ENCODE measurements around the gene SLC18B1. TPM values are rescaled to one million over a fixed set of nuclear protein-coding genes. Genes with fewer than 3 reads are reported as not detected.
"Not testable (repeated sequence)": the region's sequence is repeated elsewhere in the genome, so short reads cannot be mapped to it uniquely, and the experiment has no call there.

Gene SLC18B1
- total RNA-seq, 1 donor from 2014 or later: 21.1 TPM

DNA sequence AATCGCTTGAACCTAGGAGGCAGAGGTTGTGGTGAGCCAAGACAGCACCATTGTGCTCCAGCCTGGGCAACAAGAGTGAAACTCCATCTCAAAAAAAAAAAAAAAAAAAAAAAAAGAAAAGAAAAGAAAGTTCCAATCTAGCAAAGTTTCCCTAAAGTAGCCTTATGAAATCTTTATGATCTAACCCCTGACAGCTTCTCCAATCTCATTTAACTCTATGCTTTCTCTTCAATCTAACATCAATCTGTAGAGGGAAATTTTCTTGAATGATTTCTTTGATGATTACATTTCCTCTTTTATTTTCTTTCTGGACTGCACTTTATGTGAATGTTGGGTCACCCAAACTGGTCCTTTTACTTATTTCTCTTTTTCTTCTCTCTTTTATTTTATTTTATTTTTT, 2.2 kb upstream of the SLC18B1 start:
- no peak for DNase-seq (ENCODE audit: extremely low read depth, low read depth, low spot score)

DNA sequence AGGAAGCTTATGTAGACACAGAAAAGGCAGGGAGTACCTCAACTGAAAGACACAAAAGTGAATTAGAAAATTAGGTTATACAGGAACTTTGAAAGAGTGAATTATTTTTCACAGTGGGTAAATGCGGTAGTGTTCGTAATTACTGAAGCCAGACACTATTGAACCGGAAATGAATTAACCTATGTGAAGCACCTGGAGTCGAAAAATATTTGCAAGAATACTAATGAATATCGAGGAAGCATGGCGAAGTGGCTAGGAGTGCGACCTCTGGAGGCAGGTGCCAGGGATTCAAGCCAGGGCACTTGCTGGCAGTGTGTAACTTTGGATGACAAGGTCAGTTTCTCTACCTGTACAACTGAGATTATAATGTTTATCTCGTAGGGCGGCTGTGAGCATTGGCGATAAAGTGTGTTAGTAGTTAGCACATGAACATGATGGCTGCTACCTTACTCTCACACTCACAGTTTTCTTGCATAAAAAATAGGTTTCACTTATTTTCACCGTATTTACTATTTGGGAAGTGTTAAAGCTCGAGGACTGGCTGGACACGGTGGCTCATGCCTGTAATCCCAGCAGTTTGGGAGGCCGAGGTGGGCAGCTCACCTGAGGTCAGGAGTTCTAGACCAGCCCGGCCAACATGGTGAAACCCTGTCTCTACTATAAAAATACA, 567 bp upstream of the SLC18B1 start:
- no peak for DNase-seq (ENCODE audit: extremely low read depth, low read depth, low spot score)

DNA sequence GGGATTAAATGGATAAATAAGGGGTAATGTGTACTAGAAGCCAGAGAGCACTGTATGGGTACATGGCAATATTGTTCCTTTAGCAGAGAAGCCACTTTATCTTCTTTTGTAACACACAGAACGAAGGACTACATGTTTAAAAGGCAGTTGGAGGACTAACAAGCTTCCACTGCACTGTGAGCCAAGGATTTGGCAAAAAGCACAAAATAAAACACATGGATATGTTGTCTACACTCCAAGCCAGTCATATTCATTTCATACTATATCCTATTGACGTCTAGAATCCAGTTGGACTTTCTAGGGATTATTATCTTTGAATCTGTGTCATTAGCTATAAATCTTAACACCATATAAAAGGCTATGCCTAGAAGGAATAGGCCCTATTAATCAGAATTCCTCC, 3.0 kb downstream of the SLC18B1 start:
- DNase-seq (ENCODE audit: extremely low read depth, low read depth, low spot score): no peak

DNA sequence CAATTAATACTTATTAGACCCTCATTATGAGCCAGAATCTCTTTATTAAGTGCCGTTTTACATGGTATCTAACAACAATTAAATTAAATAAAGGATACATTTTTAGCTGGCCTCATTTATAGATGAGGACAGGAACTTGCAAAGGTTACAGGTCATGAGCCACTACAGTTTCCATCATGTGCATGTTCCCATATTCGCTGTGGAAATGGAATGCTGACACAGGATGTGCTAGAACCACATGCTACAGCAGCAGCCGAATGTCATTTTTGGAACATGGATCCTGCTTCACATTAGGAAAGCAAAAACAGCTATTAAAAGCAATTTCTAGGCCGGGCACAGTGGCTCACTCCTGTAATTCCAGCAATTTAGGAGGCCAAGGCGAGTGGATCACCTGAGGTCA, 5.9 kb downstream of the SLC18B1 start:
- no peak for DNase-seq (ENCODE audit: extremely low read depth, low read depth, low spot score)

DNA sequence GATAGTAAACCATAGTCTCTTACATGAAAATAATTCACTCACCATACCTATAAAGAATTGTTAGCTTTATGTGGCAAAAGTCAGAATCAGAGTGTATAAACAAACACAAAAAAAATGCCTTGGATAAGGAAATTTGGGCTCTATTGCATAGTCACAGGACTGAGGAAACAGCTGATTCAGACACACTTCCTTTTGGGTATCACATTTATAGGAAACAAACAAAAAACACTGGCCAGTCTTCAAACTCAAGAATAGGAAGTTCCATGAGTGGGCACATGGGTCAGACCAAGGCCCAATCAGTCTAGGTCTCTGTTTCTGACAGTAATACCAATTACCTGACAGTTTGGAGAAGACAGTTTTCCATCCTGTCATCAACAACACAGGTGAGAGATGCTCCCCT, 8.0 kb downstream of the SLC18B1 start:
- no peak for DNase-seq (ENCODE audit: extremely low read depth, low read depth, low spot score)

DNA sequence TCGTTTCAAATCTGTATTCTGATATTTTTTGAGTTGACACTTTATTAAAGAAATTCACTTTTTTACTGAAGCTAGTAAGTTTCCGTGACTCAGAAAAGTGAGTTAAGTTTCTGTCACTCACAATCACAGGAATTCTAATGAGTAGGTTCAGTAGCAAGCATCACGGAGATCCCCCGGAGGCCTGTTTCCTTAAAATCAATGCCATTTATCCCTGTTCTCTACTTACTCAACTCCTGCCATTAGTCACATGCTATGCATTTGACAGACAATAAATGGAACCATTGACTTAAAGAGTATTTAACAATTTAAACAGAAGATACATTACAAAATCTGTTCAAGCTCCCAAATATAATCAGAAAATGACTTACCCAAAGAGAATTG, 9.1 kb downstream of the SLC18B1 start:
- no peak for DNase-seq (ENCODE audit: extremely low read depth, low read depth, low spot score)

DNA sequence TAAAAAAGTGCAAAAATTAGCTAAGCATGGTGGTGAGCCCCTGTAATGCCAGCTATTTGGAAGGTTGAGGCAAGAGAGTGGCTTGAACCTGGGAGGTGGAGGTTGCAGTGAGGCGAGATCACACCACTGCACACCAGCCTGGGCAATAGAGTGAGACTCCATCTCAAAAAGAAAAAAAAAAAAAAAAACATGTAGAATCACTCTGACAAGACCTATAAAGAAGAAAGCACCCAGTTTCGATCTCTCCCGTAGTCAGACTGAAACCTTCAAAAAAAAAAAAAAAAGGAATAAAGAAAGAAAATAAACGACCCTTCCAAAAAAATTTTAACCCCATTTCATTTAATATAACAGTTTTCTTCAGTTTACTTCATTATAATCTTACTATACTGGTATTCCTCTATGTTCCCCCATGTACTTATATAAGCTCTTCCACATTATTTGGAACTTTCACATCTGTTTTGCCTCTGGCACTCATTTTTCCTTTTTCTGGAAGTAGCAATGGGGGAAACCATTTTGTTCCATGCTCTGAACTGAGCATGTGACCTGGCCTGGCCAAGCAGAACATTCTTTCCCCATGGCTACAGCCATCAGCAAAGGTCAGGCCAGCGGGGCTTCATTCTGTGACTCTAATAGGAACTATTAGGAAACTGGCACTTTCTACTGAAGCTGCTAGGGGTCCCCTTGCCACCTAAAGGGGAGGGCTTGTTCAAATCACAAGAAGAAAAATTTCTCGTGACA, 9.6 kb downstream of the SLC18B1 start:
- DNase-seq (ENCODE audit: extremely low read depth, low read depth, low spot score): no peak

DNA sequence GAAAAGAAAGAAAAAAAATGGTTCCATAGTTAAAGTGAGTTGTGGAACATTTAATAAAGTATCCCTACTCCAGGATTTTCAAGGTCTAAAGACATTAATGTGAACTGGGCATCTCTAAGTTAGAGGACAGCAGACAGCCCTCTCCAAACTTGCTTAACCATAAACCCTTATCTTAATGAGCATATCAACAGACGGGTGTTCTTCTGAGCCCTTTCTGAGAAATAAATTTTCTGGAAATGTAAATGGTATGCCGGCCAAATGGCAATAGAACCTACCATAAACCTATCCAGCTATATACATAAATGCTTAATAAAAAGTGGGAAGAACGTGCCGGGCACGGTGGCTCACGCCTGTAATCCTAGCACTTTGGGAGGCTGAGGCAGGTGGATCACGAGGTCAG, 12.5 kb downstream of the SLC18B1 start:
- no peak for DNase-seq (ENCODE audit: extremely low read depth, low read depth, low spot score)

DNA sequence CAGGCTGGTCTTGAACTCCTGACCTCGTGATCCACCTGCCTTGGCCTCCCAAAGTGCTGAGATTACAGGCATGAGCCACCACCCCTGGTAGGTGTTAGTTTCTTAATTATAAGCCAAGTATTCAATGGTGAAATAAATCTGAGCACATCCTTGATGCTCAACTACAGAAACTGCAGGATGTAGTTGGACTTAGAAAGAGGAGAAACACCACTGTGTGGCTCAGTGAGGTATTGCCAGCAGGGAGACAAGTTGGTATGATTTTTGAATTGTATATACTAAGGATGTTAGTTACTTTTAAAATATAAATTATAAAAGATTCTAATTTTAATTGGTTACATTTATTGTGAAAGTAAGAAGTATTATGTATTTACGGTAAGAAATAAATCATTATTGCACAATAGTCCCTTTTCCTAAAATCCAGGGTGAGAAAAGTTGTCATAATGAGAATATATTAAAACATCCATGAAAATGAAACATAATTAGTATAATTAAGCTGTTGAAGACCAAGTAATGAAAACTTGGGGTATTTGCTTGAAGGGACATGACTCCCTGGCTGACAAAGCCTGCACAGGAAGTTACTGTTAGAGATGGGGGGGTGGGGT, 17.6 kb downstream of the SLC18B1 start:
- DNase-seq (ENCODE audit: extremely low read depth, low read depth, low spot score): no peak

DNA sequence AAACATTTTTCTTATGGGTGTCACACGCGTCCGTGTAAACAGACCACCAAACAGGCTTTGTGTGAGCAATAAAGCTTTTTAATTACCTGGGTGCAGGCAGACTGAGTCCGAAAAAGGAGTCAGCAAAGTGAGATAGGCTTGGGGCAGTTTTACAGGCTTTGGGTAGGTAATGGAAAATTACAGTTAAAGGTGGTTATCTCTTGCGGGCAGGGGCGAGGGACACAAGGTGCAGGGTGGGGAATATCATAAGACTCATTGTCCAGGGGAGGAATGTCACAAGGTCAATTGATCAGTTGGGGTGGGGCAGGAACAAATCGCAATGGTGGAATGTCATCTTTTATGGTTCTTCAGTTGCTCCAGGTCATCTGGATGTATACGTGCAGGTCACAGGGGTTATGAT, 20.6 kb downstream of the SLC18B1 start:
- not testable (repeated sequence) for DNase-seq (ENCODE audit: extremely low read depth, low read depth, low spot score)

DNA sequence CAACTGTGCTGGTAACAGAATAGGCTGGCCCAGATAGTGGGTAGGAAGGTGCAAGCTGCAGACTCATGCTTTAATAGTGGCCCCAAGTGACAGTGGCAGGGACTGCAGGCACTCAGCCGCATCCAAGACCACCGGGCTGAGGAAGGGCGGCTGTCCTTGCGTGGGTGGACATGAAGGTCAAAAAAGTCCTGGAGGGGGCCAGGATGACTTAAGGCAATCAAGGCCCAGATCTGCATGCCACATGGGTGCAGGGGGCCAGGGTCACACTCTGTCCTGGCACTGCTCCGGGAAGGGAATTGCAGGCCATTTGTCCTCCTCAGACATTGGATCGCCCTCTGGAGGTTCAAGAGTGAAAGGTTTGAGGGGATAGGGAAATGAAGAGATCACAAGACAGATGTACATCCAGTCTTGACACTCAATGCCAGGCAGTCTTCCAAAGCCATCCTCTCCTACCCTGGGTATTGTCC, 30.4 kb downstream of the SLC18B1 start:
- no peak for DNase-seq (ENCODE audit: extremely low read depth, low read depth, low spot score)

DNA sequence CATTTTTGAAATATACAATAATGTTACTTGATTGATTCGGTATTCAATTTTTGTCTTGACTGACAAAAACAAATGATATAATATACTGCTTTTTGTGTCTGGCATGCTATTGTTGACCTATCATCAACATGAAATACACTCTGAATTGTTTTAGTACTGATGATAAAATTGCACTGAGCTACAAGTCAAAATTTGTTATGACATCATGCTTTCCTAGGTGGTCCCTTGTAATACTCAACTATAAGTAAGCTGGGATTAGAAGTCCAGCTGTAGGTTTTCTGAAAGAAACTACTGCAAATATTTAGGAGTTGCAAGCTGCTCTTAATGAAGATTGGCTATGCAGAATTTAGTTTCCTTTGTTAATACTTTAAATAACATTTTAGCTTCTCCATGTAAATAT, 32.9 kb downstream of the SLC18B1 start:
- no peak for DNase-seq (ENCODE audit: extremely low read depth, low read depth, low spot score)

DNA sequence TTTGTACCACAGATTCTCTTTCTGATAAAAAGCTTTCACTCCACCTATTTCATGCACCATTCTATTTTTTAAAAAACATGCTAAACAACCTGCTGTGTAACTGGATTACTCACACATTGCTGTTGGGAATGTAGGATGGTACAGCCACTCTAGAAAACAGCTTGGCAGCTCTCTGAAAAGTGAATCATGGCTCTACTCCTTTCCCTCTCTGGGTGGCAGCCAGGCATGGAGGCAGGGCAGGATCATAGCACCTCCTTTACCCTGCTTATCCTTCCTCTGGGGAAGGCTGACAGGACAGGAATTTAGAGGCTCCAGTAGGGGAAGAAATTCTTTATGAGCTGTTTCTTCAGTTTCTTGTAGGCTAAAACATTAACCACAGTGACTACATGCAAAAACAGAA, 34.1 kb downstream of the SLC18B1 start:
- DNase-seq (ENCODE audit: extremely low read depth, low read depth, low spot score): no peak

DNA sequence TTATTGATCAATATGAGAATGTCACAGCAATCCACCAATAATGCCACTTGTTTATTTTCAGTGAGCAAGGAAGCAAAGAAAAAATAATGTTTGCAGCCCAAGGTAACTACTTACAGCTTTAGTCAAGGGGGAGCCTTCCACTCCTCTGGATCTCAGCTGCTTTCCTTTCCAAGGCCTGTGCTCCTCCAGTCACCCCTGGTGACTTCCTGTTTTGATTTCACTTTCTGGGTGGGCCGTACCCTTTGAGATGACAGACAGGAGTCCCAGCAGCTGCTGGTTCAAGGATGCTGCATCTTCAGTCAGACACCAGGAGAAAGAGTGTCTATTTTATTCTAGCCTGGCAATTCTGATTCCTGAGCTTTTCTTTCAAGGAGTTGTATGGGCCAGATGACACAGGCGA, 35.2 kb downstream of the SLC18B1 start:
- DNase-seq (ENCODE audit: extremely low read depth, low read depth, low spot score): no peak

DNA sequence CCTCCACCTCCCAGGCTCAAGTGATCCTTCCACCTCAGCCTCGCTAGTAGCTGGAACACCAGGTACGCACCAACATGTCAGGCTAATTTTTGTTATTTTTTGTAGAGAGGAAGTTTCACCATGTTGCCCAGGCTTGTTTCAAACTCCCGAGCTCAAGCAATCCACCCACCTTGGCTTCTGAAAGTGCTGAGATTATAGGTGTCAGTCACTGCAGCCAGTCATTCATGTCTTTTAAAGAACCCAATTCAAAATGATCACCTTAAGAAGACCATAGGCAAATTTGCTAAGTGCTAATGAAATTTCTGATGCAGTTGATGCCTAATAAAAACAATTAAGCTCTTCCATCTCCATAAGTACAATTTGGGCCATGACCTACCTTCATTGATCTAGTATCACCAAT, 38.2 kb downstream of the SLC18B1 start:
- DNase-seq (ENCODE audit: extremely low read depth, low read depth, low spot score): no peak

DNA sequence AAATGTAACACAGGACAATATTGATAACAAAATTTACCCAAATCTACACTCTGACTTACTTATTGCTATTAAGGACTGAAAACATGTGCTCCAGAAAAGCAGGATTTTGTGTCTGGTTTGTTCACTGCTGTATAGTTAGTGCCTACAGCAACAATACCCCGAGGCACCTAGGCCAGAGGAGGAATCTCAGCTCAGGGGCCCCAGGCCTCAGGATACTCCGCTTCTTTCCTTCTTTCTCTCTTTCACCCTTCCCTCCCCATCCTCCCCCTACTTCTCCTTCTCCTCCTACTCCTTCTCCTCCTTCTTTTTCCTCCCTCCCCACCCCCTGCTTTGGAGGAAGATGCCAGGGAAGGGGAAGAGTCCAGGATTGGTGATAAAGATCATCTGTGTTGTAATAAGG, 39.7 kb downstream of the SLC18B1 start:
- DNase-seq (ENCODE audit: extremely low read depth, low read depth, low spot score): no peak

DNA sequence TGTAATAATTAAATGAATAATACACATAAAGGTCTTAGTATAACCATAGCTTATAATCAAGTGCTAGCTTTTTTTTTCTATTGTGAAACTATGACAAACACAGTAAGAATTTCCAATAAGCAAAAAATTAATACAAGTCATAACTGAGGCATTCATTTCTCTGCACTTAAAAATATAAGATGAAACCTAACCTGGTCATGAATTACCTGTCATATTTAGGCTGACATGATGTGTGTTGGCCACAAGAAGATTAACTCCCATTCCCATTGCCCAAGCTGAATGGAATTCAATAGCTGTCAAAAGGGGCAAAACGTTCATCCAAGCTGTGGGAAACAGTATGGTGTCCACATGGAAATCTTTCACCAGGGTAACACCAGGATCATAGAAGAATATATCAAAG, 46.2 kb downstream of the SLC18B1 start:
- no peak for DNase-seq (ENCODE audit: extremely low read depth, low read depth, low spot score)

DNA sequence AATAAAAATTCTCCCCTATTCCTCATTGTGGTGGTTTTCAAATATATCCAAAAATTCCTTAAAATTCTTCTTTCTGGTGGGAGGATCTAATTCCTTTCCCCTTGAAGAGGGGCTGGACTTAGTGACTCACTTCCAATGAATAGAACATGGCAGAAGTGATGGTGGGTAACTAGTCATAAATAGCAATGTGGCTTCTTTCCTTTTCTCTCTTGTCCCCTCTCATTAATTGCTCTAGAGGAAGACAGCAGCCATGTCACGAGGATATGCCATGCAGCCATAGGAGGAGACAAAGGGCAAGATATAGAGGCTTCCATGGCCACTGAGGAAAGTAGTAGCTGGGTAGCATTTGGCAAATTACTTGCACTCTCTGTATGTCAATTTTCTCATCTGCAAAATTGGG, 46.6 kb downstream of the SLC18B1 start:
- DNase-seq (ENCODE audit: extremely low read depth, low read depth, low spot score): no peak

DNA sequence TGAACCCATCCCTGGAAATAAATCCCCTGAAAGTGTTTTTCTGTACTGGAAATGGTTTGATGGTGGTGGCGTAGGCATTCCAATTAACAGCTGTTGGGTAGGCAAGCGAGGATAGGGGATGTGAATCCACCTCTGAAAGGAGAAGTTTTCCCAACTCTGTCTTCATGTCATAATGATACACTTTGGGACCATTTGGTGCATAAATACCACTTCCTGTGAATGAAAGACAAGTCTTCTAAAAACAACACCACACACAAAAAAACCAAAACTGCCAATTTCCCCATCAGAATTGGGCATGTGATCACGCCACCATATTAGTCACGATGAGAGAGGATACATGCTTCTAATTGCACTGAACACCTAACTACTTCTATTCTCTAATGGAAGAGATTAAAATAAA, 47.1 kb downstream of the SLC18B1 start:
- DNase-seq (ENCODE audit: extremely low read depth, low read depth, low spot score): no peak

DNA sequence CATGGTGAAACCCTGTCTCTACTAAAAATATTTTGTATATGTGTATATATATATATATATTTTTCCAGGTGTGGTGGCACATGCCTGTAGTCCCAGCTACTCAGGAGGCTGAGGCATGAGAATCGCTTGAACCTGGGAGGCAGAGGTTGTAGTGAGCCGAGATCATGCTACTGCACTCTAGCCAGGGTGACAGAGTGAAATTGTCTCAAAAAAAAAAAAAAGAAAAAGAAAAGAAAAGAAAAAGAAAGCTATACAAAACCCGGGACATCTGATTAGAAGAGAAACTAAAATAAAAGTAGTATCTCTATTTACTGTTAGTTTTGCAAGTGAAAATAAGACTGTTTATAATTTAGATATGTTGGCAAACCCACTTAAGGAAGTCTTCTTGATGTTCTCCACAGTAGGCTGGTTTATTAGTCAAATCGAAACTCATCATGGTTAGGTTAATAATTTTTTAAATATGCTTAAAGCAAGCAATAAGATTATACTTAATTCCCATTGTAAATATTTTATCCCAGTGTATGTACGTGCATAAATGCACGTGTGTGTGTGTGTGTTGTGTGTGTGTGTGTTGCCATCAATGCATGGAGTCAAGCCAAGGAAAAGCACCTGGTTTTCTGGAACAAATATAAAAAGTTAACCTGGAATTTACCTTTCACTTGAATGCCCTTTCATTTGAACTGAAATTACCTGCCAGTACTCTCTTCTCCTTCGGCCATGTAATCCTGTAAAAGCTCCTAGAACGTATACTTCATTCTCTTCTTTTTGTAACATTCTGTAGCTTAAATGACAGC, 47.8 kb downstream of the SLC18B1 start:
- DNase-seq (ENCODE audit: extremely low read depth, low read depth, low spot score): no peak

DNA sequence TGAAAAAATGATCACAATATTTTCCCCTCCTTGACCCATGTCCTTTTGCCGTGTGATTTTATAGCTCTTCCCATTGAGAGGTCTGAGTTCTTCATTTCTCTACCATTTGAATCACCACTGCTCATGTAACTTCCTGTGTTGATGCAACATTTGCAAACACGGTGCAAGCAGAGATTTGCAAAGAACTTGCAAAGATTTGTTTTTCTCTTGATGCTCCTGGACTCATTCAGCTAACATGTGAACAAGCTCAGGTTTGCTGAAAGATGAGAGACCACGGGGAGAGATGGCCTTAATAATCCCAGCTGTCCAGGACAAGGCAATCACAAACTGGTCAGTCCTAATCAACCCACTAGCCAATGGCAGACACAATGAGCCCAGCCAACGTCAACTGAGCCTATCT, 49.3 kb downstream of the SLC18B1 start:
- DNase-seq (ENCODE audit: extremely low read depth, low read depth, low spot score): no peak
